HL-60 (cell line): Measurements from ENCODE around the gene PRICKLE2.

Source experiments
- GABPA ChIP-seq: IDR thresholded peaks from 2 replicates; pipeline ENCODE4 v1.6.1; 2012; ENCODE audit warnings: low read depth
- POLR2AphosphoS5 ChIP-seq: IDR thresholded peaks from 2 replicates; pipeline ENCODE4 v1.6.1; 2012; ENCODE audit warnings: low read depth
- SPI1 ChIP-seq: IDR thresholded peaks from 2 replicates; pipeline ENCODE4 v1.6.1; 2012; ENCODE audit warnings: low read depth, mild to moderate bottlenecking, borderline replicate concordance
- TF ChIP-seq, protein P1 (sequence below): IDR thresholded peaks from one replicate; pipeline ENCODE4 v1.5.1; 2011; ENCODE audit warnings: low read length, control low read depth, inconsistent platforms; ENCODE audit not compliant: insufficient read depth
- TF ChIP-seq, protein P2 (sequence below): IDR thresholded peaks from 2 replicates; pipeline ENCODE4 v1.6.1; 2012; ENCODE audit warnings: low read depth; ENCODE audit not compliant: insufficient replicate concordance

DNA sequence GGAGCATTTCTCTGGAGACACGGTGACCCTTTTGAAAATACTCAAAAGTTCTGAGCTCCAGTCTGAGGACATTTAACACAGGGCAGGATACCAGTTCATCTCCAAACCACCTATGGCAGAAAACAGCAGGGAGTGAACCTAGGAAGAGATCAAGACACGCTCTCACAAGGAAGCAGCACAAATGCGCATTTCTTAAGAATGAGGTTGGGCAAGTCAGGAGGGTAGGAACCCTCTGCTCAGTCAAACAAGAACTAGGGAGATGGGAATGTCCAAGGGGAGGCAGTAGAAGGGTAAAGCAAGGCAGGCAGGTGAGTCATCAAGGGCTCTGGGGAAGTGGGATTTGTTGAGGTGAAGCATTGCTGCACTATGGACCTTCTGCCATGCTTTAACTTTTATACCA, 141.7 kb downstream of the PRICKLE2 start:
- no peak for TF ChIP-seq POLR2AphosphoS5
- TF ChIP-seq, protein P1, sequence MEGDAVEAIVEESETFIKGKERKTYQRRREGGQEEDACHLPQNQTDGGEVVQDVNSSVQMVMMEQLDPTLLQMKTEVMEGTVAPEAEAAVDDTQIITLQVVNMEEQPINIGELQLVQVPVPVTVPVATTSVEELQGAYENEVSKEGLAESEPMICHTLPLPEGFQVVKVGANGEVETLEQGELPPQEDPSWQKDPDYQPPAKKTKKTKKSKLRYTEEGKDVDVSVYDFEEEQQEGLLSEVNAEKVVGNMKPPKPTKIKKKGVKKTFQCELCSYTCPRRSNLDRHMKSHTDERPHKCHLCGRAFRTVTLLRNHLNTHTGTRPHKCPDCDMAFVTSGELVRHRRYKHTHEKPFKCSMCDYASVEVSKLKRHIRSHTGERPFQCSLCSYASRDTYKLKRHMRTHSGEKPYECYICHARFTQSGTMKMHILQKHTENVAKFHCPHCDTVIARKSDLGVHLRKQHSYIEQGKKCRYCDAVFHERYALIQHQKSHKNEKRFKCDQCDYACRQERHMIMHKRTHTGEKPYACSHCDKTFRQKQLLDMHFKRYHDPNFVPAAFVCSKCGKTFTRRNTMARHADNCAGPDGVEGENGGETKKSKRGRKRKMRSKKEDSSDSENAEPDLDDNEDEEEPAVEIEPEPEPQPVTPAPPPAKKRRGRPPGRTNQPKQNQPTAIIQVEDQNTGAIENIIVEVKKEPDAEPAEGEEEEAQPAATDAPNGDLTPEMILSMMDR = no peak
- TF ChIP-seq SPI1 = no peak
- no peak for TF ChIP-seq GABPA
- TF ChIP-seq, protein P2, sequence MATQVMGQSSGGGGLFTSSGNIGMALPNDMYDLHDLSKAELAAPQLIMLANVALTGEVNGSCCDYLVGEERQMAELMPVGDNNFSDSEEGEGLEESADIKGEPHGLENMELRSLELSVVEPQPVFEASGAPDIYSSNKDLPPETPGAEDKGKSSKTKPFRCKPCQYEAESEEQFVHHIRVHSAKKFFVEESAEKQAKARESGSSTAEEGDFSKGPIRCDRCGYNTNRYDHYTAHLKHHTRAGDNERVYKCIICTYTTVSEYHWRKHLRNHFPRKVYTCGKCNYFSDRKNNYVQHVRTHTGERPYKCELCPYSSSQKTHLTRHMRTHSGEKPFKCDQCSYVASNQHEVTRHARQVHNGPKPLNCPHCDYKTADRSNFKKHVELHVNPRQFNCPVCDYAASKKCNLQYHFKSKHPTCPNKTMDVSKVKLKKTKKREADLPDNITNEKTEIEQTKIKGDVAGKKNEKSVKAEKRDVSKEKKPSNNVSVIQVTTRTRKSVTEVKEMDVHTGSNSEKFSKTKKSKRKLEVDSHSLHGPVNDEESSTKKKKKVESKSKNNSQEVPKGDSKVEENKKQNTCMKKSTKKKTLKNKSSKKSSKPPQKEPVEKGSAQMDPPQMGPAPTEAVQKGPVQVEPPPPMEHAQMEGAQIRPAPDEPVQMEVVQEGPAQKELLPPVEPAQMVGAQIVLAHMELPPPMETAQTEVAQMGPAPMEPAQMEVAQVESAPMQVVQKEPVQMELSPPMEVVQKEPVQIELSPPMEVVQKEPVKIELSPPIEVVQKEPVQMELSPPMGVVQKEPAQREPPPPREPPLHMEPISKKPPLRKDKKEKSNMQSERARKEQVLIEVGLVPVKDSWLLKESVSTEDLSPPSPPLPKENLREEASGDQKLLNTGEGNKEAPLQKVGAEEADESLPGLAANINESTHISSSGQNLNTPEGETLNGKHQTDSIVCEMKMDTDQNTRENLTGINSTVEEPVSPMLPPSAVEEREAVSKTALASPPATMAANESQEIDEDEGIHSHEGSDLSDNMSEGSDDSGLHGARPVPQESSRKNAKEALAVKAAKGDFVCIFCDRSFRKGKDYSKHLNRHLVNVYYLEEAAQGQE = no peak
